Mesodermal cell (in vitro differentiated cells): ENCODE results near the gene M1AP.

ENCODE experiments used
- H3K27ac ChIP-seq: 2 replicates; pipeline ENCODE4 v1.7.0; 2013; ENCODE audit warnings: mild to moderate bottlenecking, low read depth, low read length, moderate library complexity; ENCODE audit not compliant: severe bottlenecking
- H3K36me3 ChIP-seq: 2 replicates; pipeline ENCODE4 v1.7.1; 2013; ENCODE audit warnings: mild to moderate bottlenecking, low read length, moderate library complexity; ENCODE audit not compliant: control insufficient read depth, insufficient read depth
- H3K4me1 ChIP-seq: one replicate; pipeline ENCODE4 v1.7.1; 2013; ENCODE audit warnings: mild to moderate bottlenecking, low read length; ENCODE audit not compliant: insufficient read depth, control insufficient read depth, poor library complexity, severe bottlenecking
- H3K4me3 ChIP-seq: 2 replicates; pipeline ENCODE4 v1.7.0; 2013; ENCODE audit warnings: low read length, control low read depth, mild to moderate bottlenecking; ENCODE audit not compliant: insufficient read depth, poor library complexity, severe bottlenecking; ENCODE audit errors: extremely low read depth
- H3K9me3 ChIP-seq: 2 replicates; pipeline ENCODE4 v1.7.1; 2013; ENCODE audit warnings: mild to moderate bottlenecking, low read length, moderate library complexity; ENCODE audit not compliant: control insufficient read depth
- WGBS, 2 experiments: methylation state at CpG; one replicate each; pipeline ENCODE4 v1.1.5; 2013; ENCODE audit warnings: missing lambda C conversion rate in 2 of 2; ENCODE audit not compliant: insufficient coverage in 2 of 2; 5-methylcytosine and 5-hydroxymethylcytosine counted together

Gene M1AP

GRCh38 chr2:74596584-74596983, 51.5 kb downstream of the M1AP start:
- no peaks in the 10 kb centered on the region for H3K9me3 ChIP-seq
- H3K27ac ChIP-seq, result no peak overlapping the region
- no peaks in the 10 kb centered on the region for H3K4me1 ChIP-seq
- no peaks in the 10 kb centered on the region for H3K36me3 ChIP-seq
- no peak overlapping the region for H3K4me3 ChIP-seq
- WGBS, 2 experiments, result no CpG with 5 or more reads among the region's 1 CpG

GRCh38 chr2:74593826-74594772, 54.0 kb downstream of the M1AP start:
- Histone ChIP-seq H3K4me1 (no peaks in the 10 kb centered on the region), H3K9me3 (no peaks in the 10 kb centered on the region)
- WGBS, 2 experiments, result 71 to 77% methylated on average over 4 of the region's 4 CpGs

GRCh38 chr2:74588664-74589063, 59.5 kb downstream of the M1AP start:
- 86% methylated on average over 1 to 2 of the region's 2 CpGs for WGBS, 2 experiments
- Histone ChIP-seq H3K9me3 (no peaks in the 10 kb centered on the region), H3K36me3 (no peaks in the 10 kb centered on the region), H3K4me1 (peaks cover 8% of the 10 kb centered on the region), H3K27ac (no peak overlapping the region), H3K4me3 (no peak overlapping the region)

More at GRCh38 chr2:74593826-74594772, 54.0 kb downstream of the M1AP start:
- no peak overlapping the region for H3K27ac ChIP-seq
- no peaks in the 10 kb centered on the region for H3K36me3 ChIP-seq
- no peak overlapping the region for H3K4me3 ChIP-seq

GRCh38 chr2:74587664-74588277, 60.4 kb downstream of the M1AP start:
- WGBS, 2 experiments, result 5 to 7% methylated on average over 2 to 3 of the region's 6 CpGs
- H3K36me3 ChIP-seq, result no peaks in the 10 kb centered on the region
- H3K4me1 ChIP-seq, result peaks cover 15% of the 10 kb centered on the region
- no peak overlapping the region for H3K4me3 ChIP-seq
- no peaks in the 10 kb centered on the region for H3K9me3 ChIP-seq
- H3K27ac ChIP-seq, result no peak overlapping the region

- H3K4me1 ChIP-seq, result peaks cover 15% of the 10 kb centered on the region
- H3K9me3 ChIP-seq, result no peaks in the 10 kb centered on the region
- no peak overlapping the region for H3K4me3 ChIP-seq
- WGBS, 2 experiments, result 84 to 100% methylated on average over 1 to 3 of the region's 4 CpGs
- H3K27ac ChIP-seq, result no peak overlapping the region
- H3K36me3 ChIP-seq, result no peaks in the 10 kb centered on the region
Observed at GRCh38 chr2:74585406-74586185, 62.5 kb downstream of the M1AP start.

- H3K9me3 ChIP-seq, result no peaks in the 10 kb centered on the region
- peak overlapping the region; percentile 83 for H3K27ac ChIP-seq
- no peaks in the 10 kb centered on the region for H3K36me3 ChIP-seq
- H3K4me1 ChIP-seq, result peaks cover 15% of the 10 kb centered on the region
- WGBS, 2 experiments, result 63 to 65% methylated on average over 2 of the region's 2 CpGs
- no peak overlapping the region for H3K4me3 ChIP-seq
Observed at GRCh38 chr2:74584088-74584645, 64.0 kb downstream of the M1AP start.

GRCh38 chr2:74583504-74583903, 64.6 kb downstream of the M1AP start:
- Histone ChIP-seq H3K4me3 (no peak overlapping the region), H3K9me3 (no peaks in the 10 kb centered on the region), H3K27ac (peak overlapping the region; percentile 83), H3K4me1 (peaks cover 15% of the 10 kb centered on the region), H3K36me3 (no peaks in the 10 kb centered on the region)

GRCh38 chr2:74582184-74582583, 65.9 kb downstream of the M1AP start:
- Histone ChIP-seq H3K36me3 (no peaks in the 10 kb centered on the region), H3K4me3 (no peak overlapping the region), H3K4me1 (peaks cover 15% of the 10 kb centered on the region), H3K27ac (no peak overlapping the region), H3K9me3 (no peaks in the 10 kb centered on the region)
- no CpG with 5 or more reads among the region's 2 CpGs for WGBS, 2 experiments

- H3K36me3 ChIP-seq, result no peaks in the 10 kb centered on the region
Observed at GRCh38 chr2:74581463-74581862, 66.7 kb downstream of the M1AP start.

GRCh38 chr2:74578408-74578807, 69.7 kb downstream of the M1AP start:
- Histone ChIP-seq H3K9me3 (no peaks in the 10 kb centered on the region), H3K27ac (no peak overlapping the region), H3K4me1 (peaks cover 11% of the 10 kb centered on the region), H3K36me3 (no peaks in the 10 kb centered on the region), H3K4me3 (no peak overlapping the region)
- 96 to 100% methylated on average over 2 of the region's 3 CpGs for WGBS, 2 experiments

More at GRCh38 chr2:74581463-74581862, 66.7 kb downstream of the M1AP start:
- 94% methylated on average over 2 of the region's 3 CpGs; no CpG with 5 or more reads in 1 of the 2 experiments for WGBS, 2 experiments
- Histone ChIP-seq H3K27ac (no peak overlapping the region), H3K4me3 (no peak overlapping the region), H3K4me1 (peaks cover 18% of the 10 kb centered on the region), H3K9me3 (no peaks in the 10 kb centered on the region)
